Smooth muscle cell of the brain vasculature (primary cell): Measurements from ENCODE around the gene RCAN2.
"Not testable (repeated sequence)": the region's sequence is repeated elsewhere in the genome, so short reads cannot be mapped to it uniquely, and the experiment has no call there.

Source experiments
- DNase-seq: peaks from one replicate; pipeline ENCODE4 v3.0.0-alpha.2; 2012; ENCODE audit warnings: low read depth, low spot score

Gene RCAN2

DNA sequence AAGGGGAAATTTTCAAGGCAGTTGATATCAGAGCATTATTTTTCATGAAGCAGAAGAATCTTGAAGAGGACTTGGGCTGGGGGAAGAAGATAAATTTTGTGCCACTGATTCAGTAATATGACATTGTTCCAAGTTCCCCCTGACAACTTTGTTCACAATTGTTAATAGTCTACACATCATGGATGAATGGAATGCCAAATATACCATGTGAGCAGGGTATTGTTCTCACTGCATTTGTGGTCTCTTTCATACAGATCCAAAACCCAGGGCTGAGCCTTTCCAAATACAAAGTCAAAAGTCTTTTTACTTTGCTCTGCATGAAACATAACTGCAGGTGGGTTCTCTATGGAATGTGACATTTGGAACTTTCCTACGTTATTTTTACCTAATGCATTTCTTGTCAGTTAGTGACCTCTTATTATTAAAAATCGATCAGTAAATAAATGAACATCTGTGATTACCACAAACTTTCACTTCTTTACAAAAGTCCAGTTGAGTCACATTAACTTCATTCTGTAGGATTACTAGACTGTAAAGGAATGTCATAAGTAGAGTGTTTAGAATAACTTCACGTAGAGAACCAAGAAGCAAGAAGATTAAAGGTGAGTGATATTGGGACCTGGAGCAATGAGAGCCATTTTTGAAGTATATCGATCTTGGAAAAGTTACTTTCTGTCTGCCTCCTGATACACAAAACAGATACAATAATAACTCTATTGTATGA is 100.9 kb downstream of the RCAN2 start:
- DNase-seq = no peak

DNA sequence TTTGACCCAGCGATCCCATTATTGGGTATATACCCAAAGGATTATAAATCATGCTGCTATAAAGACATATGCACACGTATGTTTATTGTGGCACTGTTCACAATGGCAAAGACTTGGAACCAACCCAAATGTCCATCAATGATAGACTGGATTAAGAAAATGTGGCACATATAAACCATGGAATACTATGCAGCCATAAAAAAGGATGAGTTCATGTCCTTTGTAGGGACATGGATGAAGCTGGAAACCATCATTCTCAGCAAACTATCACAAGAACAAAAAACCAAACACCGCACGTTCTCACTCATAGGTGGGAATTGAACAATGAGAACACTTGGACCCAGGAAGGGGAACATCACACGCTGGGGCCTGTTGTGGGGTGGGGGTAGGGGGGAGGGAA is 103.5 kb downstream of the RCAN2 start:
- not testable (repeated sequence) for DNase-seq

DNA sequence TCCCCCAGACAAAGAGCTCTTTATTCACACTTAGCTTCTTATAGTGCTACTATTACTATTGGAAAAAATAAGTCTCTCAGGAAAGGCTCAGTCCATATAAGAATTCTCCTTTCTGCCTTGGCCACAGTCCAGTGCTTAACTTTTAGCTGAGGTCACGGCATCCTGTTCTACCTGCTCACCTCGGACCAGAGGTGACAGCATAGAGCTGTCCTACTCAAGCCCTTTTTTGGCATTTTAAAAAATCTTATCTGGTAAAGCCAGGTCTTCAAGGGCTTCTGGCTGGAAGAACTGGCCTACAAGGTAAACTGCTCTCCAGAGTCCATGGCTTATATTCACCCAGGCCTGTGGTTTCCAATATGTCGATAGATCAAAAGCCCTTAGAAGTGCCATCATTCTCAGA is 109.7 kb downstream of the RCAN2 start:
- DNase-seq = no peak

DNA sequence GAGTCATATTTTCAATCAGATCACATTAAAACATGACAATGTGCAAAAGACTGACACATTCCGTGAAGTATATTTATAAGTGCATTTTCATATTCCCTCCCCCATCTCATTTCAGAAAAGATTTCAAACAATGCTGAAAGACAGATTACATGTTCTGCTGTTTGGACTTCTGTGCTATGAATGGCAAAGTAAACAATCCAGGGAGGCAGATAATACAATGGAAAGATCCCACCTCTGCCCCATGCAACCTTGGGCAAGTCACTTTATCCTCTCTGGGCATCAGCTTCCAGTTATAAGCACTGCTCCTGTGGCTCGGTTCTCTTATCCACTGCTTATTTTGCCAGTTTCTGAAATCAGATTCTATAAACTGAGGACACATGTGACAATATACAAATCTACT is 110.2 kb downstream of the RCAN2 start:
- no peak for DNase-seq

DNA sequence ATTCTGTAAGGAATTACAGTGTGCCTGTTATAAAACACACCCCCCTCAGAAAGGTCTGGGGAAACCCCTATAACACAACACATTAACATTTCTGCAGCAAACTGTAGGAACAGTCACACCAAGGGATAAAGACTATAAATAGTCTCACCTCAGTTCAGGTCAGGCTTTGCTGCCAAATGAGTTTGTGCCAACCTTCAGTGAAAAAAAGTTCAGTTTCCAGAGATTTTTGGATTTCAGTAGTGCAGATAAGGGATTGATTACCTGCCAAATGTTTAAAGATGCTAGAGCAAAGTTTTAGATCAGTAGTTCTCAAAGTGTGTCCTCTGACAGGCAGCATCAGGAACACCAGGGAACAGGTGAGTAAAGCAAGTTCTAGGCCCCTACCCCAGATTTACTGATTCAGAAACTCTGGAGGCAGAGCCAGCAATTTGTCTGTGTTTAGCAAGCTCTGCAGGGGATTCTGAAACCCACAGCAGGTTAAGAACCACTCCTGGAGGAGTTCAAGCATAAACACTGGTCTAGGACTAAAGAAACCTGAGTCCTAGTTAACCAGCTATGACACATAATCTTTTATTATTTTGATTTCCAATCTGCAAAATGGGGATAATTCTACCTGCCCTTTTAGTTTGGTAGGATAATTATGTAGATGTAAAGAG is 111.0 kb downstream of the RCAN2 start:
- DNase-seq = no peak

DNA sequence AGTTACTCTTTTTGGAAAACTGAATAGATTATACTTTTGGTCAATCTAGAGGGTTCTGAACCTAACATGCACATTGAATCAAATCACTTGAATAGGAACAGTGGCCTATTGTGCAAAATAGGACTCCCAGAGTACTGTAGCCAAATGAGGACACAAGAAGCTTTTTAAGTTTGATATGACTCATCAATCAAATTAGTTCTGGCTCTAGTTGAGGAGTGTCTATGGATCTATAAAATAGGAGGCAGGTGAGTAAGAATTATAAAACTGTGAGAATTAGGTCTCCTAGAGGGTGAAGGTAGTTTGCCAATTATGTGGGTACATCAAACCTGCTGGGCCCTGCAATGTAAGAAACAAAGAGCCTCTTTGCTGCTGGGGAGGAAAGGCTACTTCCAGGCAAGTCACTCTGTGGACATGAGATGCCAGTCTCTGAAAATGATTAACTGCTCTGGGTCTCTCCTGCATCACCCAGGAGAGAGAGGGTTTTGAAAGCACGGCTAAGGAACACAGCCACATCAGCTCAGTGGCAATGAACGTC is 112.3 kb downstream of the RCAN2 start:
- no peak for DNase-seq

DNA sequence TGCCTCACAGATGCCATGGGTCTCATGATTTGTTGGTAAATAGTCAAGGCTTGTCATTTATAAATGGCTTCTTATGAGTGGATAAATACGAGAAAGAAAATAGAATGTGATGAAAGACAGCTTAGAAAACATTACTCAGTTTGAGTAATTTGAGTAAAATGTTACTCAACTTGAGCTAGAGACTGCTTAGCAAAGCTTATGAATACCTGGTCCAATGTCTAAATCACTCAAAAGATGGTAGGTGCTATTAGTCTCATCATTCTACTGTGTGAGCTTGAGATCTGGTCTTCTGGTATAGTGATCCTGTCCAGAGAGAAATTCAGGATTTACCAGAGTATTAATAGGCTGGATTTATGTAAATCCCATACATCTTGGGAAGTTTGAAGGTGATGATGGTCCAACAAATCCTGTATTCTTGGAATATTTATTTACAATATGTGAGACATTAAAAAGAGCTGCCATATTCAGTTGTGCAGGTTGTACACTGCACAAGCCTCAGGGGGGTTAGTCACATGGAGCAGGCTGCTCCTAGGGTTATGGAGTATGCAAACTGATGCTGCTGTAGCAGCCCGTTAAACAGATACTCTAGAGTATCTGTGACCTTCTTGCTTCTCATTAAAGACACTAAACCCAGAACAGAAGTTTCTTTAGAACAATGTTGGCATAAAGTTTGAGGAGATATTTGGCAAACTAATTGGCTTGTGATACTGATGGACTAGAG is 112.9 kb downstream of the RCAN2 start:
- DNase-seq = no peak

DNA sequence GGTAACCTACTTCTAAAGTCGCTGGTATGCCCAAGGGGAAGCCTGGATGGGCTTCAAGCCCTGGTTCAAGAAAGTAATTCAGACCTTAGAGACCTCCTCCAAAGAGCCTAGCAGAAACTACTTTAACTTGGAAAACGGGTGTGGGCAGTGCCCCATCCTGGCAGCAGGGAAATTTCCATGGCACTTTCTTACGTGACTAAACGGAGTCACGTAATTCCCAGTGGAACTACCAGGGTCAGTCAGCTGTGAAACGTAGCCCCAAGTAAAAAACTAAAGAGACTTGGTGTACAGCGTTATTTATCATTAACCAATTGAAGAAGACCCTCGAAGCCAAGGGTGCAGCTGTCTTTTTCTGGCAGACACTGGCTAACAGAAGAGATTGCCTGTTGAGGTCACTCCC is 114.0 kb downstream of the RCAN2 start:
- DNase-seq = no peak

DNA sequence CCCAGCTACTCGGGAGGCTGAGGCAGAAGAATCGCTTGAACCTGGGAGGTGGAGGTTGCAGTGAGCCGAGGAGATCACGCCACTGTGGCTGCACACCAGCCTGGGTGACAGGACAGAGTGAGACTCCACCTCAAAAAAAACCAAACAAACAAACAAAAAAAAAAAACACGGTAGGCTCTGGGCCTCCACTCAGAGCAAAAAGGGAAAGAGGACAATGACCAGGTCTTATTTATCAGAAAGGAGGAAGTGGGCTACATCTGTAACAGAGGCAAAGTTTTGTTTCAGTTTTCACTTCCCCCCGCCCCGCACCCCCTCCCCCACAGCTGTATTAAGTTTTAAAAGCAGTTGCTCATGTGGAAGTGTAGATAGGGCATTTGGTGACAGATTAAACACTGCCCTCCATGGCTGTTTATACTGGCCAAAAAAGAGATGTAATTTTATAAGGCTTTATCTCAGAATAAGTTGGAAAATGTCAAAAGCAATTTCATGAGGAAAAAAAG is 114.6 kb downstream of the RCAN2 start:
- no peak for DNase-seq

DNA sequence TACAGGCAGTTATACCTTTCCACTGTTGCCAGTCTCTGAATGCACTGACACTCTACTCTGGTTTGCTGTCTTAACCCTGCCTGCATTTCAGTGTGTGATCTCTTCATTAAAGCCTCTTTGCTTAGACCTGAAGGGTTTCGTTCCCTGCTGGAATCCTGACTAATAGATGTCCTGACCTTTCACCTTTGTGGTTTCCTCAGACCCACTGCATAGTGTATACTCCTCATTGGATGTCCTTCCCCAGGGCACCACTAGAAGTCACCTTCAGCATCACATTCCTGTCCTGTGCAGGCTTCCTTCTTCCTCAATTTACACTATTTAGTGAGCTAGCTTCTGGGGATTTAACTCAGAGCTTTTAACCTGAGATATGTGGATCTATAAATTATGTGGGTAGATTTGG is 120.6 kb downstream of the RCAN2 start:
- DNase-seq = no peak

DNA sequence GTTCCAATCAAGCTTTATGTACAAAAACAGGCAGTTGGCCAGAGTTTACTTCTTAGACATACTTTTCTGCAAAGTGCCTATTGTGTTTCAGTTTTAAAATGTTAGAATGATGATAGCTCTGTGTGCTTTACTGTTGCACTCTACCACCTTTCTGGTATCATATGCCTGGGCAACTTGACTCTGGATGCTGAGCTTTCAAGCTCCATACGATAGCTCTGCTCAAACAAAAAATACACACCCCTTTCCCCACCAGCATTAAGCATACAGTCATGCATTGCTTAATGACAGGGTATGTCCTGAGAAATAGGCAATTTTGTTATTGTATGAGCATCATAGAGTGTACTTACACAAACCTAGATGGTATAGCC is 123.1 kb downstream of the RCAN2 start:
- no peak for DNase-seq

DNA sequence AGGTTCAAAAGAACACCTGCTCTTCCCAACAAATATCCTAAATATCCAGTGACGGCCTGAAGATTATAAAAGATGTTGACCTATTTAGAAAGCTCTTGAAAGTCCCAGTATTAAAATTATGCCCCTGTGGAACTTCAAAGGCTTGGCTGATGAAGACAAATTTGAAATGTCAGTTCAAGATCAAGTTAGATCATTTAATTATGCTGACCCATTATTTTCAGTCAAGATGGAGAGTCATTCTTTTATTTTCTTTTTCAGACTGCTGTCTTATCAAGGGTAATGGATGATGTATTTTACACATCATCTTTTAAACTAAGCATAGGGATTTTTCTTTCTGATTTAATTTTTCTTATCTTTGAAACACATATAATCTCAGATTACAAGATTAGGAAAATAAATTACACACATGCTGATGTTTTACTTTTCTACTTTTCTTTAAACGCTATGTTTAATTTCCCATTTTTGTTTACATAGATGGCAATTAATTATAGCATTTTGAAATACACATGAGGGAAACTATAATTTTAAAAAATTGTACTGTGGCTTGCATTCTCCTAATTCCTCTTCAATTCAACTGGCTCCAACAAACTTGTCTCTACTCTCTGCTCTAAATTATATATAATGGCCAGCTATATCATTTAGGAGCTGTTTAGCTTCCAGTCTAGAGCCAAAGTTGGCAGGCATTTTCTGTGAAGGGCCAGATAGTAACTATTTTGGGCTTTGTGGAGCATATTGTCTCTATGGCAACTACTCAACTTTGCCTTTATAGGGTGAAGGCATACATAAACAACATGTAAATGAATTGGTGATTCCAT is 123.7 kb downstream of the RCAN2 start:
- no peak for DNase-seq

DNA sequence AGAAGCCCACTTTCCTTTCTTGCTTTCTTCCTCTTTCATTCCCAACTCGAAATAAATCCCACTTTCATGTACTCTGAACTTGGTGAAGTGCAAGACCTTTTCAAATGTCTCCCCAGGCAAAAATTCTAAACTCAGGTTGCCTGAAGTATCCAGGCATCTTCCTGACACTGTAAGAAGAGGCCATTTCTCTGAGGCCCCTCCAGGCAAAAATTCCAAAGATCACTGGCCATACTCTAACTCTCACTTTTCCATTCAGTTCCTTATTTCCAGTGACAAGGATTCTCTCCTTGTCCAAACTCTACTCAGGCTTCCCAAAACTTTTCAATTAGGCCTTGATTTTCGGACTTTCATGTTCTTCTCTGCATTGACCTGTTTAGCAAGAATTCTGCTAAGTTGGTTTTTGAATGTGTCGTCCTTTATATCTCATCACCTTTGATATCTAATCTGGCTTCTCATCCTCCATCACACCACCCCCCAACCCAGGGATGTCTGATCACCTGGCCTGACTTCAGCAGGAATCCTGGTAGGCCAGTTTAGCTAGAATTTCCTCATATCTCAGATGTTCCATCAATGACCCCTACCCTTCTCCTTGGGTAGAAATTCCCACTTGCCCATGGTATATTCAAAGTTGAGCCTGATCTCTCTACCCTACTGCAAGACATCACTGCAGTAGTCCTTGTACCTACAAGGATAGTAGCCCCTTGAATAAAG is 124.9 kb downstream of the RCAN2 start:
- no peak for DNase-seq

DNA sequence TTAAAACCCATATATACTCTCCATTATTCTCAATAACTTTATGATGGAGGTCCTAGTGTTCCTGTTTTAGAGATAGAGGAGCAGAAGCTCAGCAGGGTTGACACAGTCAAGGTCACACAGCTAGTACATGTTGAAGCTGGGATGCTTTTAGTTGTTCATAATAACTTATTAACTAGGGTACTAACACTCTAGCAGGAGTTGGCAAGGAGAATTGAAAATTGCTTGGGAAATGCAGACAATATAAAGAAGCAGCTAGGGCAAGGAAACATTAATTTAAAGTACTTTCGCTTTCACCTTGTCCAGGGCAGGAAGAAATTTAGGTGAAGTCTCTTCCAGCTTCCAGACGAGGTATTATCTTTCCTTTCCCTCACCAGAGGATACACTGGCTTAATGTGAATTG is 133.7 kb downstream of the RCAN2 start:
- no peak for DNase-seq

DNA sequence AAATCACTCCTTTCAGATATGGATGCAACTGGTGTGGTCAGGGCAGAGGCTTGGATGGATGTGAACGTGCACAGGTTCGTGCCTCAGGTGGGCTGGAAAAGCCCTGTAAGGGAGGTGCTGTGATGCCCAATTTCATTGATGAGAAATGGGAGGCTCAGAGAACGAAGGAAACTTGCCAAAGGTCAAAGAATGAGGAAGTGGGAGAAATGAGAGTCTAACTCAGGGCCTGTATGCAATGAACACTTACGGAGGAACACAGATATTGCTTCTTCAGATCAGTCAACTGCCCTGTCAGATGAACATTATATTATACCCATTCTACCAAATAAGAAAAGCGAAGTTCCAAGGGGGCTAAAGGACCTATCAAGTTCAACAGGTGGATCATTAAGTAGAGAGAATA is 134.7 kb downstream of the RCAN2 start:
- no peak for DNase-seq

DNA sequence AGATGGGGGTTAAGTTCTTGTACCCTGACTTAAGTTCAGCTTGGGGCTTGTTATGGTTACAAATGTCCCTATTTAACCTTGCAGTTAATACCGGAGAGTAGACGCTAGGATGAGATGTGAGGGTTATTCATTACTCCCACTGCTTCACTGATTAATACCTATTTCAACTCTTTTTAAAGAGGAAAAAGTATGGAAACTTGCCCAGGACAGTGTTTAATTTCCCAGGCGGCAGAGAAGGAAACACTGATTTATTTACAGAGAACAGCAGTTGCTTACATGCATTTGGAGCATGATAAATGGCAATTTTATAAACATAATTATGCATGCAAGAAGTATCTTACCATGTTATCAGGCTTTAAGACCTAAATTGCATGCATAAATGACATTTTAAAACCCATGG is 137.7 kb downstream of the RCAN2 start:
- DNase-seq = no peak

DNA sequence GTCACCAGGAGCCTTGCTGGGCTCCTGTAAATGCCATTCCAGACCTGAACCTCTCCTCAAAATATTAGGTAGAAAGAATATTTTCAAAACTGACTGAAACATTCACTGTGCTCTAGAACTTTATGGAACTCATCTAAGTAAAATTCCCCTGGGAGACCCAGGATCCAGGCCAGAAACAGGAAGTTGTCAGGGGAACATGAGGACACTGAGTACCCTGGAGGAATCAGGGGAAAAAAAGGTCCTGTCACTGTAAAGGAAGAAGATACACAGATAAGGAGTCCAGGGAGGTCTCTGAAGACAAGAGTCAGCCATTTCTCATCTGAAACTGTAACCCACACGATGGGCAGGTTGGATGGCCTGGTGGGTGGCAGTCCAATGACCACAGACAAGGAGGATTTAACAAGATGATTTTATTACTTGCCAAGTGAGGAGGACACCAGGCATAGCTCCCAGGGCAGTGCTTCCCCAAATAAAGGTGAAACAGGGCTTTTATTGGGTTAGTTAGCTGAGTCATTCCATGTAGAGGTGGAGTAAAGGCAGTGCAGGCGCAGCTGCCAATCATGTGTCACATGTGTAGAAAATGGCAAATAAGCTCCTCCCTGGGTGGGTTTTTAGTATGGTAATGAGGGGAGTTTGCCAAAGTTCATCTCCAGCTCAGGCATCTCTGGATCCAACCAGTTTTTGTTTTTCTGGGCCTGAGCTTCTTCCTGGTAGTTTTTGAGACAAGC is 138.5 kb downstream of the RCAN2 start:
- DNase-seq = no peak

DNA sequence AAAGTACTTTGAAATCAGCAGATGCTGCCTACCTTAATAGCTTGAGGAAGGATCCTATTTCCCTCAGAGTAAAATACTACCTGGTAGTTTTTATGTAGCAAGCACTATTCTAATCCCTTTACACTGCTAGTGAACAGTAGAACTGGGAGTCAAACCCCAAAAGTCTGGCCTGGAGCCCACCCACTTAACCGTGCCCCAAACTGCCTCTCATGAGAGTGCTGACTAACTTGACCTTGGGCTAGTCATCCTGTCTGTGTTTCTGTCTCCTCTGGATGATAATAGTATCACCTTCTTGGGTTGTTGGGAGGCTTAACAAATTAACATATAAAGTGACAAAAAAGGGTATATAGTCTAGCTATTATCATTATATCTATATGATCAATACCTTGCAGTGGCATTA is 140.5 kb downstream of the RCAN2 start:
- DNase-seq = no peak

DNA sequence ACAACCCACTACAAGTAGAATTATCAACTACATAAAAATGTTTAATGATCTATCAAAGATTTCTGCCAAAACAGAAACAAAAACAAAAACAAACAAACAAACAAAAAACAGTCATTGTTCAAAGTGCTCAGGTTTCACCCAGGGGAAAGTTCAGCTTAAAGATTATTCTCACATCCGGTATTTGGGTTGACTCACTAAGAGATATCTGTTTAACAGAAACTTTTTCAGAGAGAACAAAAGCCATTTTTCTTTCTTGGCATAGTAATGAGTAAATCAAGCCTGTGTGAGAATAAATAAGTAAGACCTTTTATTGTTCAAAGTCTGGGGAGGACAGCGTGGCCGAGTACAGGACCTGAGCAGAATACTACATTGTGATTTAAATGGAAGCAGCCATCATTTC is 143.6 kb downstream of the RCAN2 start:
- no peak for DNase-seq

DNA sequence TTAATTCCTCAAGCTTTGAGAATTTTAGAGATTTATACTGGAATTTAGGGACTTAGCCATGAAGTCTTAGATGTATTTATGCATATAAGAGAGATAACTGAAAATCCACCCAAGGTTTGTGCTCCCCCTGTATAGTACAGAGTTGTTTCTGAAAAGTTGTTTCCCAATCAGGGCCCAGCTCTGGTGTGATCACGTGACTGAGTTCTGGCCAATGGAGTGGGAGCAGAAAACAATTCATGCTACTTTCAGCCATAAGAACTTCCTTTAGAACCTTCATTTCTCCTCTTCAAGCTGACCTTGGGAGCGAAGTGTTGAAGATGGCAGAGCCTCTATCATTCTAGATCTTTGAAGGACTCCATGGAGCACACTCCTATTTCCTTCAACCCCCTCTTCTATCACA is 151.0 kb downstream of the RCAN2 start:
- no peak for DNase-seq
